Activated T-cell treated with anti-CD3 and anti-CD28 coated beads for 24 hours (primary cell): ENCODE data around the gene DYNC2I2.
"Not testable (repeated sequence)": the region's sequence is repeated elsewhere in the genome, so short reads cannot be mapped to it uniquely, and the experiment has no call there.

Experiments used
- DNase-seq: peaks from one replicate; pipeline ENCODE4 v3.0.0-alpha.2; 2020; ENCODE audit warnings: low read depth

Gene DYNC2I2

DNA sequence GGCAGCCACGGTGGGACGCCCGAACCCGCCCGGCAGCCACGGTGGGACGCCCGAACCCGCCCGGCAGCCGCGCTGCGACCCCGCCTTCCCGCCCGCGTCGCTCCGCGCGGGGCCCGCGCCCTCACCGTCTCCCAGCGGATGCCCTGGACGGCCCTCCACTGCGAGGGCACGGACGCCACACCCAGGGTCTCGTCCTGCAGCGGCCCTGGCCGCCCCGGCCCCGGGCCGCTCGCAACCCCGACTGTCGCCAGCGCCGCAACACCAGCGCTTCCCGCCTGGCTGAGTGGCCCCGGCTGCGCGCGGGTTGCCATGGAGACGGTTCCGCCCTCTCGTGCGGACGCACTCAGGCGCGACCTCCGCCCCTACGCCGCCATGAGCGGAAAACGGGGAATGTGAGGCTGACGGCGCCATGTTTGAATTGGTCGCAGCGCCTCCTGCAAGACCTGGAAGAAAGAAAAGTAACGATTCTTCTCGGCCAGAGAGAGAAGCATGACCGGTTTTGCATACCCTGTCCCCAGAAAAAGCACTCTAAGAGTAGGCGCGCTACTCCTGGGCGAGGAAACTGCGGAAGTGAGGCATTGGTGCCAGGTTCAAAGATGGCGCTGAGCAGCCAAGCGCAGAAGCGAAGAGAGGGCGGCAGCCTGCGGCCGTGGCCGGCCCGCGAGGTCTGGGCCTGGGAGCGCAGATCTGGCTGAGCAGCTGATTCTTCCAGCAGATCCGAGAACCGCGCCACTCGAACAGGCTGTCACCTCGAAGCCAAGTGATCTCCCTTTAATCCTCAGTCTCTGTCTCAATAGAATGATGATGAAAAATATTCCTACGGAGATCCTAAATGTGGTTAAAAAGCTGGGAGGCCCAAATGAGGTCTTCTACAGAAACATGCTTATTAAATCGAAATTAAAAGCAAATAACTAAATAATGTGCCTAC lies at the start of gene DYNC2I2:
Gene DYNC2I2 (minus strand): TSS at position 432 of the 928 bp plus-strand sequence. CDS start 121 bp downstream, at position 311.
- peak; percentile 94 for DNase-seq

DNA sequence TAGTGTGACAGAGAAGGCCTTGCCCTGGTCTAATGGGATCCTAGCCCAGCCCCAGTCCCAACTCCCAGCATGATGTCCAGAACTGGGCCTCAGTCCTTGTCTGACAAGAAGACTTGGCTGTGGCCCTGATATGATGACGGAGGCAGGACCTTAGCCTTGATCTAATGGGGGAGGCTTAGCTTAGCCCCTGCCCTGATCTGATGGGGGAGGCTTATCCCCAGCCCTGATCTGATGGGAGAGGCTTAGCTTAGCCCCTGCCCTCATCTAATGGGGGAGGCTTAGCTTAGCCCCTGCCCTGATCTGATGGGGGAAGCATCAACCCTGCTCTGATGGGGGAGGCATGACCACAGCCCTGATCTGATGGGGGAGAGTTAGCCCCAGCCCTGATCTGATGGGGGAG lies 49.4 kb upstream of the DYNC2I2 start:
- DNase-seq = no peak

DNA sequence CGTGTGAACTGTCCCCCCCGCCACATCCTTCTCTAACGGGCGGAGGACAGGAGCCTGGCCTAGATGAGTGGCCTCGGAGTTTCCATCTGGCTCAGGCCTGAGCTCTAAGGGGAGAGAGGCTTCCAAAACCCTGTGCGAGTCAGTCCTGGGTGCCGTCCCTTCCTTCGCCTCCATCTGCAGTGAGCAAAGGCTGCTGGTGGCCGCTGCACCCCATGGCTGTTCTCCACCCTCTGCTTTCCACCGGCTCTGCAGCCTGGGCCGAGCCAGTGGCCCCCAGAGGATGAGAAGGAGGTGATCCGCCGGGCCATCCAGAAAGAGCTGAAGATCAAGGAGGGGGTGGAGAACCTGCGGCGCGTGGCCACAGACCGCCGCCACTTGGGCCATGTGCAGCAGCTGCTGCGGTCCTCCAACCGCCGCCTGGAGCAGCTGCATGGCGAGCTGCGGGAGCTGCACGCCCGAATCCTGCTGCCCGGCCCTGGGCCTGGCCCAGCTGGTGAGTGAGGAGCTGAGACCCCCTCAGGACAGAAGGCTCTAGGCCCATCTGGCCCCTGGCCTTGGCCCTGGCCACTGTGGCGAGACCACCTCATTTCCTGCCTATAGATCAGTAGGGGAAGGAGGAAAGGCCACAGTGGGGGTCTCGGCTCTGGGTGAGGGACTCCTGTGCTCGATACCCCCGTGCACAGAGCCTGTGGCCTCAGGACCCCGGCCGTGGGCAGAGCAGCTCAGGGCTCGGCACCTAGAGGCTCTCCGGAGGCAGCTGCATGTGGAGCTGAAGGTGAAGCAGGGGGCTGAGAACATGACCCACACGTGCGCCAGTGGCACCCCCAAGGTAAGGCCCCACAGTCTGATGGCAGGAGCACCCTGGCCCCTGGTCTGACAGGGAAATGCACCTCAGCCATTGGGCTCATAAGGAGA lies 48.7 kb upstream of the DYNC2I2 start:
- no peak for DNase-seq

GRCh38 chr9:128704356-128704670 lies 47.7 kb upstream of the DYNC2I2 start:
- no peak for DNase-seq

DNA sequence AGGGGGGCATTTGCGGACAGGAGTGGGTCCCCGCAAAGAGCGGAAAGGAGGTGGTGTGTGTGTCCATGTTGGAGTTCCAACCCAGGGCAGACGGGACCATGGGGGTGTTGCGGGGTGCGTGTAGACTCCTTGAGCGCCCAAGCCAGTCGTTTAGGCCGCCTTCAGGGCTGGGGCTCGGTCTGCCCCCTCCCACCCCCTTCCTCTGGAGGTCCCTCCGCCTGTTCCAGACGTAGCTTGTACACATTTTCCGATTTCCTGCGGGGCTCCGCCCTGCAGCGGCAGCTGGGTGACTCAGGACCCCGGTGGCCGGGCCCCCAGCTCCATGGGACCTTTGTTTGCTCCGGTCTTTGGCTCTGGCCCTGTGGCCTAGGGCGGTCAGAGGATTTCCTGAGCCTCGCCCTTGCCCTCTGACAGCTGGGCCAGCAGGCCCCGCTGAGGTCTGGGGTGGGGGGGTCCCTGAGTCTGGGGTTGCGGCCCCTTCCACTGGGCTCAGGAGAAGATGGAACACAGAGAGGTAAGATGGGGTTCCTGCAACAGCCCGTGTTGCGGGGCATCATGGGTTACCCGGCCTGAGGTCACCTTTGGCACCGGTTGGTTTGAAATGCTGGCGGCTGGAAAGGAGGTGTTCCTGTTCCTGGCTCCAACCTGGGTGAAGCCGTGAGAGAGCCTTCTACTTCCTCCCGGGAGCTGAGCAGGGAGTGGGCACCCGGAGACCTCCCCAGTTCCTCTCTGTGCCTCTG lies 47.1 kb upstream of the DYNC2I2 start:
- no peak for DNase-seq

- DNase-seq = no peak
Measured at GRCh38 chr9:128702949-128703615, 46.4 kb upstream of the DYNC2I2 start.

DNA sequence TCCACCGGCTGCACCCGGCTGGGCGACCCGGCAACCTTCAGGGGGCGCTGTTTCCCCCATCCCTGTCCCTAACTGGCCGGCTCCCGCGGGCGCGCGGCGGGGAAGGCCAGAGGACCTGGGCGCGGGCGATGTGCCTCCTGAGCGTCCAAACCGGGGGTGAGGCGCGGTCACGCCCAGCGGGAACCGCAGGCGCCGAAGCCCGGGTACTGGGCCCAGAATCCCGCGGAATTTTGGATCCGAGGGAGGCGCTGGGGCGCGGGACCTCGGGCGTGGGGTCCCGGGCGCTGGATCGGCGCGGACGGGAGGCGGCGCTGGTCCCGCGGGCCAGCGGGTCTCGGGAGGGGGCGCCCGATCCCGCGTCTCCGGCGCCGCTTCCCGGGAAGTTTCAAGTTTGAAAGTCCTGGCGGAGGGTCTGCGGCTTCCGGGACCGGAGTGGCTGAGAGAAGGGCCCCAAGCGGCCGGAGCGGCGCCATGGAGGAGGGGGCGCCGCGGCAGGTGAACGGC lies 45.9 kb upstream of the DYNC2I2 start, which contains the start of gene PKN3:
Gene PKN3 (plus strand): TSS at position 59 of the 504 bp plus-strand sequence. CDS start 413 bp downstream, at position 472.
- peak; percentile 80 for DNase-seq

DNA sequence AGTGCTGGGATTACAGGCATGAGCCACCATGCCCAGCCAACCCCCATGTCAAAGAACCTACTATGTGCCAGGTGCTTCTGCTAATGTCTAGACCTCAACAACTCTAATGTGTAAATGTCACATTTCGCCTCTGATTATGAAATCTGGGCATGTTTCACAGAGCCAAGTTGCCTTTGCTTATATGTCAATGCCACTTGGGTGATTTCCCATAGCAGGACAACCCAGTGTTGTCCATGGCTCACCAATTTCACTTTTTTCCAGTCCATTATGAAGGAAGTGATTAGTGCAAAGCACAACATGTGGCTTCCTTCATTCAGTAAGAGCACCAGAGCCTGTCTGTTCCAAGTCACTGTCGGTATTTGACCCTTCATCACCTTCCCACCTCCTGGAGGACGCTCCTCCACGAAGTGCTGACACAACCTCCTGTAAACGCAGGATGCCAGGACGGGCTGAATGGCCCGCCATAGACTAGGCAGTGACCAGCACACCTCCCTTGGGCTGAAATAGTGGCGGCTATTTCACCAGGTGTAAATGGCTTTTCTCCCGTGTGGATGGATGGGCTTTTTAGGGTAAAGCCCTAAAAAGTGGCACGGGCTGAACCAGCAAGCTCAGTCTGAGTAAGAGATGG lies 44.7 kb upstream of the DYNC2I2 start:
- no peak for DNase-seq

- DNase-seq = not testable (repeated sequence)
Measured at GRCh38 chr9:128699096-128699795, 42.6 kb upstream of the DYNC2I2 start.

DNA sequence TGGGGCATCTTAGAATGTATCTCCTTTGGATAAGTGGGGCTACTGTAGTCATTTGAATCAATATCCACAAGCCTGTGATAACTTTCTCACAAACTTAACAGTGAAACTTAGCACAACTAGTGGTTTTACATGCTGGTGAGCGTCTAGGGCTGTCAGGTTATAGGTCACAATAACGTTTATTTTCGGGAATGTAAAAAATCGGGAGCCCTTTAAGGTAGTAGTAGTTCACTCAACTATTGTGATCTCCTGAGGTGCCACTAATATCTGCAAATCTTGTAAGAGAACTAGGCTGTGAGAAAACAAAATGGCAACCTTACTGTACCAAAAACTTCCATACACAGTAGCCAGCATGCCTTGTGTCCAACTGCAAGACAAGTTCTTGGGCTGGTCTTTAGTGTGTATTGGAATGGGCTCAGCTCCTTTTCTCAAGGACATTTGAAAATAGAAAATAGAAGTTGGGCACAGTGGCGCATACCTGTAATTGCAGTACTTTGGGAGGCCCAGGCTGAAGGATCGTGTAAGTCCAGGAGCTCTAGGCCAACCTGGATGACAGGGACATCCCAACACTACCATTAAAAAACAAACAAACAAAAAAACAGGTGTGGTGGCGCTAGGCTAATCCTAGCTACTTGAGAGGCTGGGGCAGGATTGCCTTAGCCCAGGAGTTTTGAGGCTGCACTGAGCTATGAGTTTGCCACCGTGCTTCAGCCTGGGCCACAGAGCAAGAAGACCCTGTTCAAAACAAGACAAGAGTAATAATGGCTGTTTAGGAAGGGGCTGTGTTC lies 40.5 kb upstream of the DYNC2I2 start:
- DNase-seq = no peak

- DNase-seq = no peak
Measured at GRCh38 chr9:128694344-128694743, 37.7 kb upstream of the DYNC2I2 start.

- not testable (repeated sequence) for DNase-seq
Measured at GRCh38 chr9:128693738-128694137, 37.1 kb upstream of the DYNC2I2 start.

GRCh38 chr9:128690684-128691034 lies 34.0 kb upstream of the DYNC2I2 start:
- DNase-seq = no peak

GRCh38 chr9:128689820-128690683 lies 33.4 kb upstream of the DYNC2I2 start:
- peak; percentile 39 for DNase-seq

GRCh38 chr9:128689293-128689774 lies 32.7 kb upstream of the DYNC2I2 start:
- DNase-seq = no peak

DNA sequence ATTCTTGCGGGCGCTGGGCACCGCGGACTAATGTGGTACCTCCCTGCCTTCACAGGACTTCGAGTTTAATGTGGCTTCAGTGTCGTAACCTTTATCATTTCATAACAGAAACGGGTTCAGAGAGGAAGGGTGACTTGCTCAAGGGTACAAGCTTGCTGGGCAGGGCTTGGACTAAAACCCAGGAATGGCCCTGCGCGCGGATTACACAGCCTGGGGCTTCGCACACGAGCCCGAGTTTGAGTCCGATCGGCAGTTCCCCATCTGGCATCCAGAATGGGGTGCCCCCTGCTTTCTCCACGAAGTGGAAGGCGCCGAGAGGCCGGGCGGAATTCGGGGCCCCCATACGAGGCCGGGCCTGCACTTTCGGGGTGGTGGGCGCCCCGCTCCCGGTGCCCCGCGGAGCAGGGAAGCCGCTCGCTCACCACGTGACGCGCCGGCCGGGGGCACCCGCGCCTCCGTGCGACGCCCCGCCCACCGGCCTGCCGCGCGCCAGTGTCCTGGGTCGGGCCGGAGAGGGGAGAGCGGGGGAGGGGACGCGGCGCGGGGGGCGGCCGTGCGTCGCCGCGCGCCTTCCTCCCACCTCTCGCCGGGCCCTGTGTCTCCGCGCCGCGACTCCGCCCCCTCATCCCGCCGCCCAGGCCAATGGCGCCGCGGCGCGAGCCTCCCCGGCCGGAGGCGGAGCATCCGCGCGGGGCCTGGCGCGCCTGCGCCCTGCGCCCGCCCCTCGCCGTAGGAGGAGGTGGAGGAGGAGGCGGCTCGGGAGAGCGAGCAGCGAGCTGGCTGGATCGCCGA lies 32.0 kb upstream of the DYNC2I2 start, which contains the start of gene SET:
Gene SET (plus strand): TSS at position 722 of the 792 bp plus-strand sequence. CDS start 361 bp downstream, outside the sequence.
- DNase-seq = peak; percentile 91

DNA sequence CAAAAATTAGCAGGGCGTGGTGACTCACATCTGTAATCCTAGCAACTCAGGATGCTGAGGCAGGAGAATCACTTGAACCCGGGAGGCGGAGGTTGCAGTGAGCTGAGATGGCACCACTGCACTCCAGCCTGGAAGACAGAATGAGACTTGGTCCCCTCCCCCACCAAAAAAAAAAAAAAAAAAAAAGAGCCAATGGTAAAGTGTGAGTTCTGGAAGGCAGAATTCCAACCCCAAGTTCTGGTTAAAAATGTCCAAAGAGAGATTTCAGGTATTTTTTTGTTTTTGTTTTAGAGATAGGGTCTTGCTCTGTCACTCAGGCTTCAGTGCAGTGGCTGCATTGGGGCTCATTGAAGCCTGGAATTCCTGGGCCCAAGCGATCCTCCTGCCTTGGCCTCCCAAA lies 30.8 kb upstream of the DYNC2I2 start:
- DNase-seq = no peak
